CD4-positive, alpha-beta T cell (primary cell): Measurements from ENCODE around the gene PHF12. TPM values are rescaled to one million over a fixed set of nuclear protein-coding genes. Genes with fewer than 3 reads are reported as not detected.

Source experiments
- ATAC-seq: fragments of 200-7000 bp; cut with Tn5 transposase; one replicate; pipeline ENCODE4 v1.10.0; 2022; ENCODE audit warnings: mild to moderate bottlenecking; ENCODE audit not compliant: poor library complexity
- CTCF ChIA-PET: fragments of 350-600 bp; sonication (Branson Sonifier 250); formaldehyde crosslinking; loops from one replicate; lab custom pipeline; 2021; ENCODE audit warnings: antibody characterized with exemption, inconsistent platforms; lab: Charles Lee
- POLR2A ChIA-PET: fragments of 350-600 bp; sonication (Branson Sonifier 250); formaldehyde crosslinking; loops from one replicate; lab custom pipeline; 2021; ENCODE audit warnings: antibody characterized with exemption, inconsistent platforms; lab: Charles Lee
- DNase-seq, 14 experiments: peaks; one replicate each; pipeline ENCODE4 v3.0.0-alpha.2; 2013 to 2020; ENCODE audit warnings: mixed read lengths in 2 of 14
- H3K27ac ChIP-seq, 2 donors: one replicate each; pipeline versions ENCODE4 v1.5.1 to v1.7.0; 2013; ENCODE audit warnings: low read length in 2 of 2, low read depth in 1 of 2, mild to moderate bottlenecking in 1 of 2
- H3K27me3 ChIP-seq, 2 experiments: 1 replicate in 1 of 2; 2 replicates in 1 of 2; pipeline versions ENCODE4 v1.6.1 to v1.7.0; 2013; ENCODE audit warnings: low read length in 2 of 2, control low read depth in 1 of 2, mild to moderate bottlenecking in 1 of 2, moderate library complexity in 1 of 2; ENCODE audit not compliant: insufficient read depth in 2 of 2, control insufficient read depth in 1 of 2
- H3K36me3 ChIP-seq: one replicate; pipeline ENCODE4 v1.6.1; 2013; ENCODE audit warnings: low read length, control low read depth; ENCODE audit not compliant: insufficient read depth
- H3K4me1 ChIP-seq: one replicate; pipeline ENCODE4 v1.6.1; 2013; ENCODE audit warnings: low read length, control low read depth; ENCODE audit not compliant: insufficient read depth
- H3K4me3 ChIP-seq: one replicate; pipeline ENCODE4 v1.5.1; 2013; ENCODE audit warnings: mild to moderate bottlenecking, low read length, moderate library complexity
- H3K9me3 ChIP-seq, 2 experiments: 1 replicate in 1 of 2; 2 replicates in 1 of 2; pipeline versions ENCODE4 v1.6.1 to v1.7.0; 2013; ENCODE audit warnings: low read length in 2 of 2, mild to moderate bottlenecking in 2 of 2, control low read depth in 1 of 2, moderate library complexity in 1 of 2; ENCODE audit not compliant: control insufficient read depth in 1 of 2, insufficient read depth in 1 of 2
- H3K27ac Mint-ChIP-seq: one replicate; pipeline ENCODE4 v1.8.0; 2020; ENCODE audit warnings: mixed read lengths
- H3K27me3 Mint-ChIP-seq: one replicate; pipeline ENCODE4 v1.8.0; 2021; ENCODE audit warnings: mixed read lengths
- H3K36me3 Mint-ChIP-seq: one replicate; pipeline ENCODE4 v1.8.0; 2021; ENCODE audit warnings: low read depth, mixed read lengths
- H3K4me1 Mint-ChIP-seq: one replicate; pipeline ENCODE4 v1.8.0; 2021; ENCODE audit warnings: low read depth, mixed read lengths
- H3K4me3 Mint-ChIP-seq: one replicate; pipeline ENCODE4 v1.8.0; 2020; ENCODE audit warnings: mild to moderate bottlenecking, mixed read lengths
- H3K9me3 Mint-ChIP-seq: one replicate; pipeline ENCODE4 v1.8.0; 2020; ENCODE audit warnings: mixed read lengths
- intact Hi-C, 2 experiments: fragments of 100-400 bp; cut with DNase I in 1 of 2; cut with micrococcal nuclease in 1 of 2; formaldehyde crosslinking; loops; one replicate each; pipeline versions ENCODE4 v1.15.1 to v1.9.0; 2023 to 2025; cut with DNase I, micrococcal nuclease
- polyA plus RNA-seq, 2 donors: library from polyadenylated mRNA; unstranded; fragments of 120-200 nt; gene quantifications; one replicate each; pipeline ENCODE4 v1.2.1, GENCODE V29; 2013
- total RNA-seq, 174 experiments: library from RNA in 2 of 174; stranded (reverse) in 2 of 174; gene quantifications; one replicate each; pipeline ENCODE4 v1.2.3 and lab custom pipeline; 2021 to 2026
- TF ChIP-seq, protein P1 (sequence below): fragments of 200-600 bp; IDR thresholded peaks from one replicate; pipeline ENCODE4 v1.8.0; 2022; ENCODE audit warnings: antibody characterized with exemption, mild to moderate bottlenecking

The PHF12 gene
- total RNA-seq (100 to 1,000 TPM; 232 to 247 TPM), total RNA-seq (lab: John Stamatoyannopoulos, UW) (12.4 to 245 (median 88.8) reads per million in 172 experiments)
- 54.1 TPM for polyA plus RNA-seq (2013, experiment 1 of 2)
- polyA plus RNA-seq (2013, experiment 2 of 2), result 64.3 TPM

GRCh38 chr17:28951428-28951990 is at the start of gene PHF12:
PHF12 (minus strand) TSS chr17:28951518; CDS start chr17:28950960, 558 bp downstream.
- TF ChIP-seq, protein P1, sequence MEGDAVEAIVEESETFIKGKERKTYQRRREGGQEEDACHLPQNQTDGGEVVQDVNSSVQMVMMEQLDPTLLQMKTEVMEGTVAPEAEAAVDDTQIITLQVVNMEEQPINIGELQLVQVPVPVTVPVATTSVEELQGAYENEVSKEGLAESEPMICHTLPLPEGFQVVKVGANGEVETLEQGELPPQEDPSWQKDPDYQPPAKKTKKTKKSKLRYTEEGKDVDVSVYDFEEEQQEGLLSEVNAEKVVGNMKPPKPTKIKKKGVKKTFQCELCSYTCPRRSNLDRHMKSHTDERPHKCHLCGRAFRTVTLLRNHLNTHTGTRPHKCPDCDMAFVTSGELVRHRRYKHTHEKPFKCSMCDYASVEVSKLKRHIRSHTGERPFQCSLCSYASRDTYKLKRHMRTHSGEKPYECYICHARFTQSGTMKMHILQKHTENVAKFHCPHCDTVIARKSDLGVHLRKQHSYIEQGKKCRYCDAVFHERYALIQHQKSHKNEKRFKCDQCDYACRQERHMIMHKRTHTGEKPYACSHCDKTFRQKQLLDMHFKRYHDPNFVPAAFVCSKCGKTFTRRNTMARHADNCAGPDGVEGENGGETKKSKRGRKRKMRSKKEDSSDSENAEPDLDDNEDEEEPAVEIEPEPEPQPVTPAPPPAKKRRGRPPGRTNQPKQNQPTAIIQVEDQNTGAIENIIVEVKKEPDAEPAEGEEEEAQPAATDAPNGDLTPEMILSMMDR, result no peak
- CTCF ChIA-PET, result interaction anchor here (1.1 to 5.7 kb wide), 7 partner anchors 21 to 305 kb away, joined by 3 to 56 read pairs (median 5); partner anchors contain the start of genes DHRS13, FLOT2, NEK8 and TLCD1

DNA sequence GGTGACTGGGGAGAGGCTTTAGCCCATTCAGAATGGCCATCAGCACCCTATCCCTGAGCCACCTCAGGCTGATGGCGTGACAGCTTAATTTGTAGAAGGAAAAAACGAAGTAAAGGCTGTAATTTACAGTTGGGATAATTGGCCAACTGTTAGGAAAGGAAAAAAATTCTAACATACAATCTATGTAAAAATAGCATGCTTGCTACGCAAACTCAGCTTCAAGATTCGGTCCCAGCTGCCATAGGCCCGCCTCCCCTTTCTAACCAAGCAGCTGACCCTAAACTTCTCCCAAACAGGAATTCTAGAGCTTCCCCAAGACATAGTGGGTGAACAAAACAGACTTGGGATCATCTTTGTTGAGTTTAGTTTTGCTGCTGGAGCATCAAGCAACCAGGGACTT is 49.7 kb upstream of the PHF12 start:
- peaks cover 0 to 35% of the 10 kb centered on the region in 2 experiments for H3K9me3 ChIP-seq
- Mint-ChIP-seq H3K4me1 (no peaks in the 10 kb centered on the region), H3K27ac (no peak overlapping the region), H3K27me3 (peaks cover 59% of the 10 kb centered on the region), H3K9me3 (no peaks in the 10 kb centered on the region), H3K36me3 (no peaks in the 10 kb centered on the region), H3K4me3 (no peak overlapping the region)
- H3K36me3 ChIP-seq, result no peaks in the 10 kb centered on the region
- no peak overlapping the region for H3K4me3 ChIP-seq
- TF ChIP-seq, protein P1, result no peak
- peaks cover 33 to 36% of the 10 kb centered on the region in 2 experiments for H3K27me3 ChIP-seq
- DNase-seq, result no peak
- ChIA-PET CTCF (no interaction called here), POLR2A (no interaction called here)
- no peak overlapping the region for H3K27ac ChIP-seq
- H3K4me1 ChIP-seq, result peaks cover 4% of the 10 kb centered on the region
- ATAC-seq, result no peak
- intact Hi-C loops, result no loop called here

More at GRCh38 chr17:28951428-28951990, at the start of gene PHF12:
- DNase-seq (peak; percentile 98 to 100 (median 100)), ATAC-seq (peak; percentile 53)
- Histone ChIP-seq H3K27ac (peak within 1 kb of the TSS; percentile 94 to 97), H3K4me1 (peaks cover 42% of the 10 kb centered on the region), H3K4me3 (peak within 1 kb of the TSS; percentile 90), H3K27me3 (no peaks in the 10 kb centered on the region), H3K36me3 (no peaks in the 10 kb centered on the region), H3K9me3 (no peaks in the 10 kb centered on the region)
- peaks cover 30% of the 10 kb centered on the region for H3K36me3 Mint-ChIP-seq
- peak within 1 kb of the TSS; percentile 96 for H3K4me3 Mint-ChIP-seq
- intact Hi-C loops, result loop anchor here (2.0 to 10.0 kb wide), 10 partner anchors 34 to 633 kb away; partner anchors contain the start of genes ALDOC (in 1 of the 2), BLTP2 (in 1 of the 2), ERAL1 (in 1 of the 2) and GIT1 (in 1 of the 2)
- H3K9me3 Mint-ChIP-seq, result no peaks in the 10 kb centered on the region
- H3K27ac Mint-ChIP-seq, result peak within 1 kb of the TSS; percentile 97
- H3K27me3 Mint-ChIP-seq, result no peaks in the 10 kb centered on the region
- POLR2A ChIA-PET, result interaction anchor here (0.7 to 10.3 kb wide), 43 partner anchors 8 to 666 kb away, joined by 3 to 150 read pairs (median 6); partner anchors contain the start of genes ABHD15, ALDOC, BLTP2 and DHRS13
- H3K4me1 Mint-ChIP-seq, result peaks cover 19% of the 10 kb centered on the region

- Histone ChIP-seq H3K36me3 (no peaks in the 10 kb centered on the region), H3K9me3 (peaks cover 0 to 22% of the 10 kb centered on the region in 2 experiments), H3K4me1 (no peaks in the 10 kb centered on the region), H3K27ac (no peak overlapping the region), H3K27me3 (peaks cover 21 to 24% of the 10 kb centered on the region in 2 experiments), H3K4me3 (no peak overlapping the region)
- Mint-ChIP-seq H3K36me3 (no peaks in the 10 kb centered on the region), H3K9me3 (no peaks in the 10 kb centered on the region), H3K4me1 (no peaks in the 10 kb centered on the region), H3K27ac (no peak overlapping the region), H3K27me3 (peaks cover 52% of the 10 kb centered on the region), H3K4me3 (no peak overlapping the region)
- DNase-seq (no peak), ATAC-seq (no peak)
- ChIA-PET POLR2A (no interaction called here), CTCF (no interaction called here)
- TF ChIP-seq, protein P1, result no peak
- intact Hi-C loops, result loop anchor here in 1 of 2 experiments (10.0 kb wide), 1 partner anchor 56 kb away; no protein-coding TSS in a partner anchor
Measured at GRCh38 chr17:28999206-28999605, 47.9 kb upstream of the PHF12 start.
